H1 (cell line): ENCODE results near the gene CNOT1. TPM values are rescaled to one million over a fixed set of nuclear protein-coding genes. Genes with fewer than 3 reads are reported as not detected.

Experiments used
- CTCF ChIA-PET: fragments of 300-600 bp; sonication (Branson Sonifier 250); formaldehyde crosslinking; loops from one replicate; lab custom pipeline; 2021; ENCODE audit not compliant: partially characterized antibody; lab: Charles Lee
- POLR2A ChIA-PET: fragments of 300-600 bp; sonication (Branson Sonifier 250); formaldehyde crosslinking; loops from one replicate; lab custom pipeline; 2021; ENCODE audit warnings: inconsistent platforms; ENCODE audit not compliant: partially characterized antibody; lab: Charles Lee
- DNase-seq, 2 experiments: peaks; one replicate each; pipeline versions ENCODE4 v3.0.0 to v3.0.0-alpha.2; 2010 to 2022; ENCODE audit warnings: low spot score in 2 of 2, low read depth in 1 of 2, mixed read lengths in 1 of 2
- FAIRE-seq: peaks from 2 replicates; lab custom pipeline; 2011; peaks lifted over from hg19 to GRCh38; lab: Jason Lieb, UNC
- H2AFZ ChIP-seq: 2 replicates; pipeline ENCODE4 v1.8.1; 2012; ENCODE audit warnings: low read length, inconsistent platforms
- H2AK5ac ChIP-seq: 2 replicates; pipeline ENCODE4 v1.6.1; 2013; ENCODE audit warnings: low read depth, low read length
- H2BK120ac ChIP-seq: replicated peaks from 2 replicates; pipeline ENCODE3; 2013; ENCODE audit warnings: low read depth, low read length, inconsistent platforms
- H2BK12ac ChIP-seq: 2 replicates; pipeline ENCODE4 v1.6.1; 2013; ENCODE audit warnings: low read depth, low read length
- H2BK15ac ChIP-seq: 2 replicates; pipeline ENCODE4 v1.6.1; 2013; ENCODE audit warnings: low read length
- H2BK20ac ChIP-seq: 2 replicates; pipeline ENCODE4 v1.6.1; 2013; ENCODE audit warnings: low read length
- H2BK5ac ChIP-seq: 2 replicates; pipeline ENCODE4 v1.6.1; 2013; ENCODE audit warnings: low read depth, low read length
- H3K14ac ChIP-seq: 2 replicates; pipeline ENCODE4 v1.6.1; 2013; ENCODE audit warnings: inconsistent platforms; ENCODE audit not compliant: insufficient read length
- H3K18ac ChIP-seq: 2 replicates; pipeline ENCODE4 v1.6.1; 2013; ENCODE audit warnings: low read length; ENCODE audit errors: extremely low read depth
- H3K23ac ChIP-seq: 2 replicates; pipeline ENCODE4 v1.6.1; 2013; ENCODE audit warnings: inconsistent platforms; ENCODE audit not compliant: insufficient read length
- H3K23me2 ChIP-seq: 2 replicates; pipeline ENCODE4 v1.6.1; 2013; ENCODE audit warnings: low read depth, low read length
- H3K27ac ChIP-seq: 2 replicates; pipeline ENCODE4 v1.6.1; 2011; ENCODE audit warnings: low read depth, low read length, inconsistent platforms
- H3K27me3 ChIP-seq, 4 experiments: replicated peaks in 1 of 4; 1 replicate in 1 of 4; 2 replicates in 3 of 4; pipeline versions ENCODE4 v1.6.1 to v1.8.1; 2011 to 2013; ENCODE audit warnings: low read length in 3 of 4, mild to moderate bottlenecking in 3 of 4, inconsistent platforms in 2 of 4, mixed read lengths in 2 of 4, moderate library complexity in 1 of 4; ENCODE audit not compliant: control insufficient read depth in 3 of 4, insufficient read depth in 3 of 4; ENCODE audit errors: extremely low read depth in 1 of 4
- H3K36me3 ChIP-seq, 4 experiments: 2 replicates each; pipeline versions ENCODE4 v1.6.1 to v1.8.1; 2011 to 2013; ENCODE audit warnings: mild to moderate bottlenecking in 4 of 4, low read length in 3 of 4, moderate library complexity in 2 of 4, control low read depth in 1 of 4, inconsistent platforms in 1 of 4; ENCODE audit not compliant: insufficient read depth in 4 of 4, control insufficient read depth in 2 of 4
- H3K4ac ChIP-seq: replicated peaks from 2 replicates; pipeline ENCODE3; 2013; ENCODE audit warnings: low read length, low read depth, mixed read lengths, inconsistent platforms; ENCODE audit not compliant: insufficient read length
- H3K4me1 ChIP-seq, 4 experiments: replicated peaks in 1 of 4; 1 replicate in 1 of 4; 2 replicates in 3 of 4; pipeline versions ENCODE4 v1.6.1 to v1.8.1; 2011 to 2013; ENCODE audit warnings: low read length in 3 of 4, inconsistent platforms in 2 of 4, mixed read lengths in 1 of 4; ENCODE audit not compliant: insufficient read depth in 4 of 4, control insufficient read depth in 3 of 4
- H3K4me2 ChIP-seq, 2 experiments: 2 replicates each; pipeline versions ENCODE4 v1.6.1 to v1.8.1; 2011 to 2013; ENCODE audit warnings: low read depth in 2 of 2, low read length in 2 of 2, control low read depth in 1 of 2, inconsistent platforms in 1 of 2, mild to moderate bottlenecking in 1 of 2; ENCODE audit not compliant: insufficient read depth in 1 of 2
- H3K4me3 ChIP-seq, 4 experiments: fragments of 200-600, 300-600 bp in 1 of 4; sonication (generic), shearing (Covaris generic), sonication (Bioruptor Twin) in 1 of 4; 2 replicates each; pipeline versions ENCODE4 v1.5.1 to v1.8.1; 2011 to 2016; ENCODE audit warnings: low read length in 4 of 4, low read depth in 3 of 4, control low read depth in 2 of 4, inconsistent platforms in 2 of 4, mild to moderate bottlenecking in 2 of 4, mixed read lengths in 1 of 4, moderate library complexity in 1 of 4; ENCODE audit not compliant: insufficient read depth in 2 of 4; ENCODE audit errors: extremely low read depth in 1 of 4
- H3K56ac ChIP-seq: replicated peaks from 2 replicates; pipeline ENCODE3; 2013; ENCODE audit warnings: low read depth, mild to moderate bottlenecking, mixed read lengths, low read length, inconsistent platforms; ENCODE audit not compliant: insufficient read length
- H3K79me1 ChIP-seq: 2 replicates; pipeline ENCODE4 v1.6.1; 2013; ENCODE audit warnings: low read depth, low read length, control low read depth
- H3K79me2 ChIP-seq, 2 experiments: 2 replicates each; pipeline versions ENCODE4 v1.6.1 to v1.8.1; 2012 to 2013; ENCODE audit warnings: low read length in 2 of 2, mild to moderate bottlenecking in 2 of 2, inconsistent platforms in 1 of 2; ENCODE audit not compliant: insufficient read depth in 2 of 2, control insufficient read depth in 1 of 2
- H3K9ac ChIP-seq, 4 experiments: replicated peaks in 1 of 4; 1 replicate in 1 of 4; 2 replicates in 3 of 4; pipeline versions ENCODE4 v1.6.1 to v1.8.1; 2011 to 2013; ENCODE audit warnings: low read depth in 3 of 4, low read length in 3 of 4, control low read depth in 2 of 4, mild to moderate bottlenecking in 2 of 4, moderate library complexity in 2 of 4, inconsistent platforms in 1 of 4; ENCODE audit errors: extremely low read depth in 1 of 4
- H3K9me3 ChIP-seq, 2 experiments: 2 replicates each; pipeline versions ENCODE4 v1.6.1 to v1.8.1; 2012 to 2013; ENCODE audit warnings: mild to moderate bottlenecking in 2 of 2, moderate library complexity in 2 of 2, control low read depth in 1 of 2, inconsistent platforms in 1 of 2, low read depth in 1 of 2, low read length in 1 of 2, mixed read lengths in 1 of 2; ENCODE audit not compliant: insufficient read depth in 2 of 2
- H4K20me1 ChIP-seq, 2 experiments: replicated peaks in 1 of 2; 2 replicates each; pipeline versions ENCODE3 to v1.8.1; 2011 to 2013; ENCODE audit warnings: inconsistent platforms in 2 of 2, low read length in 2 of 2, mild to moderate bottlenecking in 1 of 2; ENCODE audit not compliant: insufficient read depth in 2 of 2, control insufficient read depth in 1 of 2
- H4K5ac ChIP-seq: 2 replicates; pipeline ENCODE4 v1.6.1; 2013; ENCODE audit warnings: low read length, low read depth, mixed read lengths, inconsistent platforms; ENCODE audit not compliant: insufficient read length
- H4K8ac ChIP-seq: 2 replicates; pipeline ENCODE4 v1.8.0; 2013; ENCODE audit warnings: mild to moderate bottlenecking, moderate library complexity, low read length, inconsistent platforms; ENCODE audit not compliant: insufficient read depth; ENCODE audit errors: extremely low read depth
- H4K91ac ChIP-seq: replicated peaks from 2 replicates; pipeline ENCODE3; 2013; ENCODE audit warnings: low read length, mixed read lengths, inconsistent platforms; ENCODE audit not compliant: insufficient read length
- BACH1 ChIP-seq: IDR thresholded peaks from 2 replicates; pipeline ENCODE4 v1.6.1; 2012; ENCODE audit warnings: low read length, improper control_type of control experiment
- BCL11A ChIP-seq, 2 experiments: IDR thresholded peaks; one replicate each; pipeline ENCODE4 v1.6.1; 2011; ENCODE audit warnings: low read depth in 2 of 2, low read length in 2 of 2, mild to moderate bottlenecking in 2 of 2
- CEBPB ChIP-seq: IDR thresholded peaks from 2 replicates; pipeline ENCODE4 v1.6.1; 2012; ENCODE audit warnings: low read depth, low read length
- CHD1 ChIP-seq: IDR thresholded peaks from 2 replicates; pipeline ENCODE4 v1.6.1; 2012; ENCODE audit warnings: low read depth, low read length, improper control_type of control experiment
- PHF8 ChIP-seq: fragments of 200-600 bp; sonication (generic); conservative IDR thresholded peaks from 2 replicates; pipeline ENCODE4 v1.7.1; 2012; ENCODE audit warnings: low read depth, mild to moderate bottlenecking, inconsistent platforms, low read length, moderate library complexity
- RBBP5 ChIP-seq: IDR thresholded peaks from 2 replicates; pipeline ENCODE4 v1.7.1; 2012; ENCODE audit warnings: low read depth, mild to moderate bottlenecking, inconsistent platforms, low read length, moderate library complexity, borderline replicate concordance
- RXRA ChIP-seq: IDR thresholded peaks from 2 replicates; pipeline ENCODE4 v1.6.1; 2011; ENCODE audit warnings: low read depth, mild to moderate bottlenecking, low read length, moderate library complexity; ENCODE audit not compliant: insufficient read depth
- SP4 ChIP-seq: IDR thresholded peaks from 2 replicates; pipeline ENCODE4 v1.6.1; 2012; ENCODE audit warnings: low read length, inconsistent platforms
- SUZ12 ChIP-seq: fragments of 200-600 bp; sonication (generic); IDR thresholded peaks from 2 replicates; pipeline ENCODE4 v1.6.1; 2012; ENCODE audit warnings: mild to moderate bottlenecking, inconsistent platforms, low read length, moderate library complexity, mixed read lengths
- TAF1 ChIP-seq: IDR thresholded peaks from 2 replicates; pipeline ENCODE4 v1.6.1; 2011; ENCODE audit warnings: mild to moderate bottlenecking, low read depth, low read length
- WGBS, 2 experiments: shearing (Covaris generic) in 1 of 2; methylation state at CpG; one replicate each; pipeline versions ENCODE4 v1.1.6 to v1.1.7; 2013 to 2015; ENCODE audit warnings: low lambda C conversion rate in 2 of 2, mixed read lengths in 2 of 2, inconsistent platforms in 1 of 2, low coverage in 1 of 2, missing lambda C conversion rate in 1 of 2; ENCODE audit not compliant: insufficient replicate concordance in 2 of 2, insufficient coverage in 1 of 2, insufficient read length in 1 of 2; ENCODE audit errors: extremely low coverage in 1 of 2, missing lambda C conversion rate in 1 of 2; 5-methylcytosine and 5-hydroxymethylcytosine counted together
- polyA plus RNA-seq, 7 experiments: library from polyadenylated mRNA; depleted of rRNA in 3 of 7; stranded (reverse) in 5 of 7; unstranded in 2 of 7; fragments of >200 nt in 5 of 7; fragments of 200-250 nt in 2 of 7; gene quantifications; 1 replicate in 5 of 7; 2 replicates in 1 of 7; 4 replicates in 1 of 7; pipeline versions ENCODE4 v1.2.1 to v1.2.3, GENCODE V29; 2011 to 2013; ENCODE audit warnings: missing spikeins in 2 of 7, mixed read lengths in 2 of 7
- total RNA-seq: library from RNA; stranded (reverse); fragmentation: NEBNext Ultra II Directional; extraction: Animal tissue kit (Norgen Biotek cat#: 25700); gene quantifications from 2 replicates; pipeline ENCODE4 v1.2.1, GENCODE V29; 2021

CNOT1 gene
- total and polyA plus RNA-seq, 2 of the 8 experiments (the other 6 are each of a cell fraction or from before 2014, with no cell fraction given) = 306 to 319 TPM

DNA sequence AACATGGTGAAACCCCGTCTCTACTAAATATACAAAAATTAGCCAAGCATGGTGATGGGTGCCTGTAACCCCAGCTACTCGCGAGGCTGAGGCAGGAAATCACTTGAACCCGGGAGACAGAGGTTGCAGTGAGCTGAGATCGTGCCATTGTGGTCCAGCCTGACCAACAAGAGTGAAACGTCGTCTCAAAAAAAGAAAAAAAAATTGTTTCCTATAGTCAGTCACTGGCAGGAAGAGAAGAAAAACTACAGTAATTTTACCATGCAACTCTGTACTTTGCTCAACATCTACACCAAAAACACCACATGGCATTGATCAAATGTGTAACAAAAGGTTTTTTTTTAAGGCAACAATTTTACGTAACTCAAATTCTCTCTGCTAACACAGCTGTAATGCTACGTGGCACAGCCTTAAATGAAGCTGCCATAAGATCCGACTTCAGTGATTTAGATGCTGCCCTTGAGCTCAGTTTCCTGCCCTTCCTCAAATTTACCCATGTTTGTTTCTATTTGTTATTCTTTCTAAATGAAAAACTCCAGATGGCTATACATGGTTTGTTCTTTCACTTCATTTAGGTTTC, 40.2 kb downstream of the CNOT1 start:
- FAIRE-seq = no peak

More for the DNA sequence above, 40.2 kb downstream of the CNOT1 start:
- Histone ChIP-seq H2AFZ (no peak overlapping the region), H3K9me3 (0 out of 4 replicates have a peak, but pooled peaks cover 0 to 3% of the 10 kb centered on the region in 2 experiments), H3K27me3 (no peaks in the 10 kb centered on the region), H3K79me1 (peaks cover 3% of the 10 kb centered on the region; the same call in 1 of the 2 replicates), H3K79me2 (peaks cover 0 to 25% of the 10 kb centered on the region in 2 experiments; a peak in 2 of 4 replicates), H3K56ac (no peak overlapping the region), H3K4me3 (no peak overlapping the region), H3K9ac (no peak overlapping the region), H2BK120ac (no peak overlapping the region), H4K5ac (no peak overlapping the region), H4K91ac (no peak overlapping the region), H3K4me2 (no peak overlapping the region), H3K18ac (no peak overlapping the region), H2AK5ac (no peak overlapping the region), H2BK20ac (no peak overlapping the region), H3K36me3 (peaks cover 22 to 84% (median 44%) of the 10 kb centered on the region in 4 experiments), H4K20me1 (peaks cover 3 to 4% of the 10 kb centered on the region in 2 experiments), H3K4ac (no peak overlapping the region), H2BK12ac (no peak overlapping the region), H3K4me1 (no peaks in the 10 kb centered on the region), H3K14ac (no peak overlapping the region), H4K8ac (no peak overlapping the region), H3K23ac (no peak overlapping the region), H2BK5ac (no peak overlapping the region), H2BK15ac (no peak overlapping the region), H3K27ac (no peak overlapping the region), H3K23me2 (no peaks in the 10 kb centered on the region)
- TF ChIP-seq SP4 = no peak
- TF ChIP-seq CEBPB = no peak
- no peak for TF ChIP-seq SUZ12
- no peak for TF ChIP-seq BACH1
- no peak for TF ChIP-seq PHF8
- TF ChIP-seq RXRA = no peak
- no peak for TF ChIP-seq BCL11A (IDR thresholded peaks at IDR 0.05; ENCODE audit: low read depth in 2 of 2, low read length in 2 of 2)
- TF ChIP-seq CHD1 = no peak
- TF ChIP-seq RBBP5 = no peak
- TF ChIP-seq TAF1 = no peak
- CTCF ChIA-PET = interaction anchor here (0.6 to 3.0 kb wide), 5 partner anchors 10 to 189 kb away, joined by 3 to 11 read pairs (median 3); no protein-coding TSS in a partner anchor
- POLR2A ChIA-PET = interaction anchor here (0.7 to 1.8 kb wide), 5 partner anchors 9 to 72 kb away, joined by 3 to 5 read pairs (median 4); no protein-coding TSS in a partner anchor
- whole genome bisulfite sequencing, 2 experiments = 91% methylated on average over 10 of the region's 10 CpGs; no CpG with 5 or more reads in 1 of the 2 experiments
- DNase-seq = no peak
